K562 (cell line): ENCODE data around the gene GTPBP8.

Source experiments
- BHLHE40 ChIP-seq: IDR thresholded peaks from 2 replicates; pipeline ENCODE4 v1.6.1; 2011; ENCODE audit warnings: low read length, improper control_type of control experiment
- CTCF ChIP-seq, 3 experiments: IDR thresholded peaks in 2 of 3; conservative IDR thresholded peaks in 1 of 3; 2 replicates each; pipeline ENCODE4 v1.5.1; 2011 to 2012; ENCODE audit warnings: low read length in 3 of 3, mild to moderate bottlenecking in 3 of 3, control low read depth in 2 of 3, improper control_type of control experiment in 1 of 3, inconsistent platforms in 1 of 3, low read depth in 1 of 3, mixed read lengths in 1 of 3, moderate library complexity in 1 of 3; ENCODE audit not compliant: insufficient read depth in 2 of 3
- EZH2 ChIP-seq: IDR thresholded peaks from 2 replicates; pipeline ENCODE4 v1.6.1; 2012; ENCODE audit warnings: low read depth, mild to moderate bottlenecking, inconsistent platforms, low read length, borderline replicate concordance
- FOS ChIP-seq: IDR thresholded peaks from 3 replicates; pipeline ENCODE4 v1.6.1; 2011; ENCODE audit not compliant: insufficient read length; ENCODE audit errors: extremely low read depth
- MAX ChIP-seq: sonication (generic); formaldehyde crosslinking; IDR thresholded peaks from 2 replicates; pipeline ENCODE4 v1.9.0; 2022; ENCODE audit warnings: mild to moderate bottlenecking, missing genetic modification reagents
- ZNF347 ChIP-seq: fragments of 450-650 bp; formaldehyde crosslinking; IDR thresholded peaks from 2 replicates; pipeline ENCODE4 v1.4.0; 2020; ENCODE audit warnings: low read depth, mild to moderate bottlenecking, moderate library complexity
- ZSCAN29 ChIP-seq: fragments of 450-650 bp; IDR thresholded peaks from 2 replicates; pipeline ENCODE4 v1.6.1; 2017

DNA sequence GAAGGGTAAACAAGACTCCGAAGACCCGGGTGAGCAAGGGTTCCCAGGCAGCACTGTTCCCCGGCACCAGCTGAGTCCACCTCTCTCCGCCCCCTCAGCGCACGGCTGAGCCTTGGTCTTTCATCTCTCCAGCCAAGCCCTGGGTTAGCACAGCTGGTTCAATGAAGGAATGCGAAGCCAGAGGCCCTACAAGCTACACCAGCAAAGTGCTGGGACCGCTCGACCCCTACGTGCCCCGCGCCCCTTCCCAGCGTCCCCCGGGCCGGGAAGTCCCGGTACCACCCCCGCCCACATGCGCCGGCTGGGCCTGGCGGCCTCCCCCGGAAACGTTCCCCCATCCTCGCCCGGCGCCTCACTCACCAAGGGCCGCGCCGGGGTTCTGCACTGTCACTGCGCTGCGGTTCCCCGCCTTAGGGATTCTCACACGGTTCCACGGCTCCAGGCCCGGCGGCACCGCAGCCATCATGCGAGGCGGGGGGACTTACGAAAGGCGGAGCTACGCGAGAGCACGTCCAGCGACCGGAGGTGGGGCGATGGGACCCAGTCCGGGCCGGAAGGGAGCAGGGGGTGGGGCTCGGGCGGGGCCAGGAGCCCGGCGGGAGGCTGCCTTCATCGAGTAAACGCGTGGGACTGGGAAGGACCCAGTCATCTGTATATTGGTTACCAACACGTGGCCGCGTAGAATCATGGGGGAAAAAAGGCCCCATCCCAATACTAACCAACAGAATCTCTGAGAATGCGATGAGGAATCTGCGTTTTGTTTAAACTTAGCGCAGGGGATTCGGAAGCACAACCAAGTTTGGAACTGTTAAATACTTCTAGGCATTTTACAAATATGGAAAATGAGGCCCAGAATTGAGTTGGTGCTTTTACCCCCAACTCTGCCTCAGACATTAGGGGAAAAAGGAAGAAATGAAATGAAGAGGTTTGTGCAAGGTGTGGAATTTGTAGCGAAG lies 28.7 kb downstream of the GTPBP8 start:
- TF ChIP-seq BHLHE40, result no peak
- no peak for TF ChIP-seq ZNF347 (CRISPR knock-in tag)
- TF ChIP-seq ZSCAN29, result no peak
- no peak for TF ChIP-seq EZH2
- TF ChIP-seq MAX (CRISPR knock-in tag), result peak; percentile 90
- no peak for TF ChIP-seq FOS
- TF ChIP-seq CTCF (IDR thresholded peaks at IDR 0.05 in 2 of 3, conservative IDR thresholded peaks at IDR 0.05 in 1 of 3; ENCODE audit: insufficient read depth in 2 of 3, low read depth in 1 of 3, low read length in 3 of 3), result no peak
